ENCODE results near the gene SPATA31E1.
A peak's percentile ranks its signal among the peaks of the same experiment; 100 is the strongest.
"Not testable (repeated sequence)": the region's sequence is repeated elsewhere in the genome, so short reads cannot be mapped to it uniquely, and the experiment has no call there.

SPATA31E1 gene

DNA sequence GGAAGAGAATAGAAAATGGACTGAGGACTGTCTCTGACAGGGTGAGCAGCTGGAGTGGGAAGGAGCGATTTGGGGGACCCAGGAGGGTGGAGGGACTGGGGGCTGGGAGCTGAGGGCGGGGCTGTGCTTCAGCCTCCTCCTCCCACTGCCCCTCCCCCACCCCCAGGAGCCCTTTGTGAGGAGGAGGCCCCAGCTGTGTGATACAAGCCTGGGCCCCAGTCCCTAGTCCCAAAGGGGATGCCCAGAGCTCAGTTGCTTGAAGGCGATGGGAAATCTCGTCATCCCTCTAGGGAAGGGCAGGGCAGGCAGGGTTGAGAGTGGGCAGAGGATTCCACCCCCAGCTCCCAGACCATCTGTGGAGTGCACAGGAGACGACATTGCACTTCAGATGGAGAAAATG lies at the start of gene SPATA31E1:
Gene SPATA31E1, plus strand, starts transcription at position 251 of the 400 bp plus-strand sequence. Its CDS starts 15 bp downstream, at position 266.
- H3K4me3 ChIP-seq (ENCODE audit: low read length): no peak within 1 kb of the TSS
- TF ChIP-seq, protein P1, sequence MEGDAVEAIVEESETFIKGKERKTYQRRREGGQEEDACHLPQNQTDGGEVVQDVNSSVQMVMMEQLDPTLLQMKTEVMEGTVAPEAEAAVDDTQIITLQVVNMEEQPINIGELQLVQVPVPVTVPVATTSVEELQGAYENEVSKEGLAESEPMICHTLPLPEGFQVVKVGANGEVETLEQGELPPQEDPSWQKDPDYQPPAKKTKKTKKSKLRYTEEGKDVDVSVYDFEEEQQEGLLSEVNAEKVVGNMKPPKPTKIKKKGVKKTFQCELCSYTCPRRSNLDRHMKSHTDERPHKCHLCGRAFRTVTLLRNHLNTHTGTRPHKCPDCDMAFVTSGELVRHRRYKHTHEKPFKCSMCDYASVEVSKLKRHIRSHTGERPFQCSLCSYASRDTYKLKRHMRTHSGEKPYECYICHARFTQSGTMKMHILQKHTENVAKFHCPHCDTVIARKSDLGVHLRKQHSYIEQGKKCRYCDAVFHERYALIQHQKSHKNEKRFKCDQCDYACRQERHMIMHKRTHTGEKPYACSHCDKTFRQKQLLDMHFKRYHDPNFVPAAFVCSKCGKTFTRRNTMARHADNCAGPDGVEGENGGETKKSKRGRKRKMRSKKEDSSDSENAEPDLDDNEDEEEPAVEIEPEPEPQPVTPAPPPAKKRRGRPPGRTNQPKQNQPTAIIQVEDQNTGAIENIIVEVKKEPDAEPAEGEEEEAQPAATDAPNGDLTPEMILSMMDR (conservative IDR thresholded peaks at IDR 0.05; ENCODE audit: low read length): no peak
- DNase-seq (ENCODE audit: low read depth): no peak

DNA sequence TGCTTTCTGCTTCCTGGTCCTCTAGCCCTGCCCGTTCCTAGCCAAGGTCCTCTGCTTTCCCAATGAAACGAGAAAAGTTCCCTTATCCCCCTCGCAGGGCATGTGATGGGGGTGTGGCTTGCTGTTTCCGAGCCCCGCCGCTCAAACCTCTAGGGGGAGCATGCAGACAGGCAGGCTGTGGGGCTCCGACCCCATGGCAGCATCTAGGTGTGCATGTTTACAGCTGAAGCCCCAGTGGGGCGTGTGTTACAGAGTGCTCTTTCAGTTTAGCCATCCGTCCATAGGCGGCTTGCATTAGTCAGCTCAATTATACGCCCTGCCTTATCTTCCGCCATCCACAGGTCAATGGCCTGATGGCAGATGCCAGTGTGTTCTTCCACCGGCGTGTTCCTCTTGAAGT lies 48.3 kb upstream of the SPATA31E1 start:
- TF ChIP-seq, protein P1 (conservative IDR thresholded peaks at IDR 0.05; ENCODE audit: low read length): no peak
- no peak for DNase-seq (ENCODE audit: low read depth)
- H3K4me3 ChIP-seq (ENCODE audit: low read length): no peak overlapping the region

DNA sequence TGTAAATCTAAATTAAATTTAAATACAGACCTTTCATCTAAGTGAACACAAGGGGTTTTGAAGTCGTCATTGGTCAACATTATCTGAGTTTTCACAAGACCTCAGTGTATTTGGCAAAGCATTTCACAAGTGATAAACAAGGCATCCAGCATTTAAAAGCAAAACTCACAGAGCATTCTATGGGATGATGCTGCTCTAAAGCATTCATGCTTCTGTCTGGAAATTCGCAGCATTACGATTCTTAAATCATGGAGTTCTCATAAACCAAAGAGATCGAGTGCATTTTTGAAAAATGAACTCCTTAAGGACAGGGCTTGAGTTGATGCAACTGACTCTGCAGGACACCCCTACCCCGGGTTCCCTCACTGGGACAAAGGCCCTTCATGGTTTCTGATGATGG lies 46.1 kb upstream of the SPATA31E1 start:
- TF ChIP-seq, protein P1 (conservative IDR thresholded peaks at IDR 0.05; ENCODE audit: low read length): no peak
- H3K4me3 ChIP-seq (ENCODE audit: low read length): no peak overlapping the region
- DNase-seq (ENCODE audit: low read depth): no peak

DNA sequence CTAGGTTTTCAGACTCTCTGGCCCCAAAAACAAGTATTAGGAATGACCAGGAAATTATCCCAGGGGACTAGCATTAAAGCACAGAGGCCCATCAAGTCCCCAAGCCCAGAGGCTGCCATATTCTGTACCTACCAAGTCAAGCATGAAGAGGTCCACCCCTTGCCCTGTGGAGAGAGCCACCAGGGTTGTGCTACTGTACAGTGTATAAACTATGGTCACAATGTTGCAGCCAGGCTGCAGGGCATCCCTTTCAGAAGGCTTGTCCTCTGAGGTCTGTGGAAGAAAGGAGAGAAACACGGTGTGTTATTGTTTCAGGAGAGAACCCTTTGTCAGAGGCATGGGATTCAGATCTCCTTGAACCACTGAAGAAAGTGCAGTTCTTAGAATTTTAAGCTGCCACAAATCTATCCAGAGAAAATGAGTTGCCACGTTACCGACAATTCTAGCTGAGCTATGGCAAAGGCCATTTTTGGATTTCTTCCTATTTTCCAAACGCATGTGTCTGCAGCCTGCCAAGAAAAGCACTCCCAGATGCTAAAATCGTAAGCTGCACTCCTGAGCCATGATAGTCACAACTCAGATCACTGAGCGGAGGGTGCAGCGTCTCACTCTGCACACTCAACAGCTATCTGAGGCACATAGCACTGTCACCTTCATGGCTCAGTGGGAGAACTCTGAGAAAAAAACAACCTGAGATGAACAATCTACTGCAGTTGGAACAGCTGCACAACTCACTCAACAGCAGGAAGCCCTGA lies 45.5 kb upstream of the SPATA31E1 start:
- peak; percentile 46 for DNase-seq (ENCODE audit: low read depth)
- TF ChIP-seq, protein P1 (conservative IDR thresholded peaks at IDR 0.05; ENCODE audit: low read length): no peak

DNA sequence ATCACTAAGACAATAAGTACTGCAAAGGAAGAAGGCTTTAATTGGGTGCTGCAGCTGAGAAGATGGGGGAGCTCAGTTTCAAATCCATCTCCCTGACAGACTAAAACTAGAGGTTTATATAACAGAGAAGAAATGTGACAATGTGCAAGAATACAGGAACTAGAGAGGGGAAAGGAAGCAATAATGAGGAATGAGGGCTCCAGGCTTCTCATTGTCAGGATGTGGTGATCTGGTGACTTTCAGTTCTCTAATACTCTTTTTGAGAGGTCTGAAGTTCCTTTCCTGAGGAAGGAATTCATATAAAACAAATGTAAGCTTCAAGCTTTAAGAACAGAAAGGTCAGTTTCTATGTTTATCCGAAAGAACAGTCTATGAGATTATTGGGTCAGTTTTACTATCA lies 42.5 kb upstream of the SPATA31E1 start:
- TF ChIP-seq, protein P1 (conservative IDR thresholded peaks at IDR 0.05; ENCODE audit: low read length): no peak
- DNase-seq (ENCODE audit: low read depth): no peak
- H3K4me3 ChIP-seq (ENCODE audit: low read length): no peak overlapping the region

More for the DNA sequence above, 45.5 kb upstream of the SPATA31E1 start:
- H3K4me3 ChIP-seq (ENCODE audit: low read length): no peak overlapping the region

DNA sequence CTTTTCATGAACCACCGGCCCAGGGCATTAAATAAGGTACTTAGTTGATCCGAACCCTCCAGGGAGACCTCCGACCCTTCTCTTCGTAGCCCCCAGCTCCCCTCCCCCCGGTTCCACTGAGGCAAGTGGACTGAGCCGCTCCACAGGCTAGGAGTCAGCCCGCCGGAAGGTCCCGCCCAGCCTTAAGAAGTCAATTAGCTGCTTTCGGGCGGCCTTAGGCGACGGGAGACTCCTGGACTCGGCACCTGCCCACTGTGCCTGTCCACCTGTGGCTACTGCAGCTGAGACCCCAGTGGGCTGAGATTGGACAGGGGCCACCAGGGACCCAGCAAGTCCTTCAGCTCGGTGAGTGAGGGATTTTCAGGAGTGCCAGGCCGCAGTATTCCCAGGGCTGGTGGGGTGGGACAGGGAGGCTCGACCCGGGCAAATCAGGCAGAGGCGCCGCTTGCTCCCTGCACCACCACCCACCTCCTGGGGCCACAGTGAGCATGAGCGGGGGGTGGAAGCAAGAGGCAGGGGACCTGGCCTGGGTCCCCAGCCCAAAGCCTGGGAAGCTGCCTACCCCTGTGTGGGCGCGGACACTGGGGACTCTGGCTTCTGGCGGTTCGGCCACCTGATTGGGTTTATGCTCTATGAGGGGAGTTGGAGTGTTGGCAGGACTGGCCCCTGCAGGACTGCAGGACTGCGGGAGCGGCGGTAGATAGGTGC lies 39.6 kb upstream of the SPATA31E1 start:
- TF ChIP-seq, protein P1 (conservative IDR thresholded peaks at IDR 0.05; ENCODE audit: low read length): no peak
- no peak overlapping the region for H3K4me3 ChIP-seq (ENCODE audit: low read length)
- DNase-seq (ENCODE audit: low read depth): no peak

DNA sequence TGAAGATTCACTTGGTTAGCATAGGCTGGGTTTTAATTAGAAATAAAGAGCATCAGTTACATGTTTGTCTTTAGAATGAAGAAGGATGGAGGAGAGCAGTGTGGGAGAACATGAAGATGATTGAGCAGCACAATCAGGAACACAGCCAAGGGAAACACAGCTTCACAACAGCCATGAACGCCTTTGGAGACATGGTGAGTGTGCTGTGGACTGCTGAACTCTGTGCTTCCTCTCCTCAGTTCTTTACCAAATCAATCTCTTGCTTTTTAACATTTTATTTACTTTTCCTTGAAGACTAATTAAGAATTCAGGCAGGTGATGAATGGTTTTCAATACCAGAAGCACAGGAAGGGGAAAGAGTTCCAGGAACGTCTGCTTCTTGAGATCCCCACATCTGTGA lies 38.2 kb upstream of the SPATA31E1 start:
- no peak overlapping the region for H3K4me3 ChIP-seq (ENCODE audit: low read length)
- TF ChIP-seq, protein P1 (conservative IDR thresholded peaks at IDR 0.05; ENCODE audit: low read length): no peak
- no peak for DNase-seq (ENCODE audit: low read depth)

DNA sequence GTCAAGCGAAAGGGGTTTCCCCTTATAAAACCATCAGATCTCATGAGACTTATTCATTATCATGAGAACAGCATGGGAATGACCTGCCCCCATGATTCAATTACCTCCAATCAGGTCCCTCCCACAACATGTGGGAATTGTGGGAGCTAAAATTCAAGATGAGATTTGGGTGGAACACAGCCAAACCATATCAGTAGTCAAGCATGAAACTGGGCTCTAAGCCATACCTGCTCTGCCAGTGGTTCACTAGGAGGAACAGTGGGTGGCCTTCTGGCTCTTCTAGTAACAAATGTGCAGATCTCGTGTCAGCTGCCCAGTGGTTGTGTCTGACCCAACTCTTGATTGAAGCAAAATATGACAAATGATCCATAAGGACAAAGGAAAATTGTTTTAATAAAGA lies 34.9 kb upstream of the SPATA31E1 start:
- not testable (repeated sequence) for H3K4me3 ChIP-seq (ENCODE audit: low read length); DNase-seq (ENCODE audit: low read depth)
